Memory B cell (primary cell): ENCODE data around the gene PATJ.
"Not testable (repeated sequence)": the region's sequence is repeated elsewhere in the genome, so short reads cannot be mapped to it uniquely, and the experiment has no call there.

ENCODE experiments used
- ATAC-seq: fragments of 150-1000 bp; cut with Tn5 transposase; 2 replicates; pipeline ENCODE4 v1.10.0; 2021; ENCODE audit warnings: low read depth, mild to moderate bottlenecking, moderate library complexity
- DNase-seq, 2 donors: peaks; one replicate each; pipeline ENCODE4 v3.0.0; 2022; ENCODE audit warnings: low spot score in 2 of 2
- H3K27ac Mint-ChIP-seq: one replicate; pipeline ENCODE4 v1.8.0; 2022; ENCODE audit warnings: mild to moderate bottlenecking, moderate library complexity, mixed read lengths
- H3K27me3 Mint-ChIP-seq: one replicate; pipeline ENCODE4 v1.8.0; 2022; ENCODE audit warnings: mixed read lengths
- H3K36me3 Mint-ChIP-seq: one replicate; pipeline ENCODE4 v1.8.0; 2022; ENCODE audit warnings: mild to moderate bottlenecking, mixed read lengths
- H3K4me1 Mint-ChIP-seq: one replicate; pipeline ENCODE4 v1.8.0; 2022; ENCODE audit warnings: mixed read lengths
- H3K4me3 Mint-ChIP-seq: one replicate; pipeline ENCODE4 v1.8.0; 2022; ENCODE audit warnings: mild to moderate bottlenecking, moderate library complexity, mixed read lengths
- H3K9me3 Mint-ChIP-seq: one replicate; pipeline ENCODE4 v1.8.0; 2022; ENCODE audit warnings: mixed read lengths

The PATJ gene

GRCh38 chr1:62220456-62220855, 478.2 kb downstream of the PATJ start:
- not testable (repeated sequence) for H3K9me3 Mint-ChIP-seq, H3K4me3 Mint-ChIP-seq, DNase-seq, H3K36me3 Mint-ChIP-seq, H3K27me3 Mint-ChIP-seq, H3K27ac Mint-ChIP-seq, ATAC-seq, H3K4me1 Mint-ChIP-seq

GRCh38 chr1:62221171-62221570, 478.9 kb downstream of the PATJ start:
- no peak for ATAC-seq
- H3K27ac Mint-ChIP-seq: no peak overlapping the region
- H3K4me1 Mint-ChIP-seq: no peaks in the 10 kb centered on the region
- H3K4me3 Mint-ChIP-seq: no peak overlapping the region
- DNase-seq: no peak
- no peaks in the 10 kb centered on the region for H3K9me3 Mint-ChIP-seq
- H3K27me3 Mint-ChIP-seq: no peaks in the 10 kb centered on the region
- H3K36me3 Mint-ChIP-seq: no peaks in the 10 kb centered on the region

DNA sequence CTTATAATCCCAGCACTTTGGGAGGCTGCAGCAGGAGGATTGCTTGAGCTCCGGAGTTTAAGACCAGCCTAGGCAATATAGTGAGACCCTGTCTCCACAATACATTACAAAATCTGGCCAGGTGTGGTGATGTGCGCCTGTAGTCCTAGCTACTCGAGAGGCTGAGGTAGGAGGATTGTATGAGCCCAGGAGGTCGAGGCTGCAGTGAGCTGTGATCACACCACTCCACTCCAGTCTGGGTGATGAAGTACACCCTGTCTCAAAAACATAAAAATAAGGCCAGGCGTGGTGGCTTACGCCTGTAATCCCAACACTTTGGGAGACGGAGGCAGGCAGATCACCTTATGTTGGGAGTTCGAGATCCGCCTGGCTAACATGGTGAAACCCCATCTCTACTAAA, 480.0 kb downstream of the PATJ start:
- Mint-ChIP-seq H3K9me3 (no peaks in the 10 kb centered on the region), H3K27me3 (no peaks in the 10 kb centered on the region), H3K36me3 (no peaks in the 10 kb centered on the region), H3K27ac (no peak overlapping the region), H3K4me3 (no peak overlapping the region), H3K4me1 (no peaks in the 10 kb centered on the region)
- no peak for ATAC-seq
- no peak for DNase-seq

GRCh38 chr1:62224182-62224581, 481.9 kb downstream of the PATJ start:
- Mint-ChIP-seq H3K36me3 (no peaks in the 10 kb centered on the region), H3K27ac (no peak overlapping the region), H3K9me3 (no peaks in the 10 kb centered on the region), H3K4me1 (no peaks in the 10 kb centered on the region), H3K4me3 (no peak overlapping the region), H3K27me3 (peaks cover 2% of the 10 kb centered on the region)
- DNase-seq: no peak
- ATAC-seq: no peak

- no peaks in the 10 kb centered on the region for H3K4me1 Mint-ChIP-seq
- no peak overlapping the region for H3K4me3 Mint-ChIP-seq
- no peaks in the 10 kb centered on the region for H3K36me3 Mint-ChIP-seq
- ATAC-seq: no peak
- no peaks in the 10 kb centered on the region for H3K9me3 Mint-ChIP-seq
- no peak for DNase-seq
- H3K27me3 Mint-ChIP-seq: peaks cover 6% of the 10 kb centered on the region
- no peak overlapping the region for H3K27ac Mint-ChIP-seq
Measured at GRCh38 chr1:62227496-62227895, 485.2 kb downstream of the PATJ start.
